BJ (cell line): Measurements from ENCODE around the gene MTARC1. TPM values are rescaled to one million over a fixed set of nuclear protein-coding genes. Genes with fewer than 3 reads are reported as not detected.

Experiments used
- CTCF ChIA-PET: fragments of 350-600 bp; formaldehyde crosslinking; extraction: SDS; loops from one replicate; lab custom pipeline; 2021; ENCODE audit warnings: antibody characterized with exemption, inconsistent platforms; lab: Yijun Ruan, JAX
- POLR2A ChIA-PET: fragments of 300-600 bp; sonication (Branson Sonifier 250); formaldehyde crosslinking; extraction: SDS; loops from one replicate; lab custom pipeline; 2021; ENCODE audit warnings: antibody characterized with exemption; lab: Charles Lee
- DNase-seq: peaks from one replicate; pipeline ENCODE4 v3.0.0-alpha.2; 2011; ENCODE audit warnings: low read depth
- H3K27me3 ChIP-seq: 2 replicates; pipeline ENCODE4 v1.6.0; 2011; ENCODE audit warnings: low read length; ENCODE audit not compliant: control insufficient read depth, insufficient read depth
- H3K36me3 ChIP-seq: 2 replicates; pipeline ENCODE4 v1.5.1; 2011; ENCODE audit warnings: low read length; ENCODE audit not compliant: control insufficient read depth, insufficient read depth
- H3K4me3 ChIP-seq: 2 replicates; pipeline ENCODE4 v1.5.1; 2011; ENCODE audit warnings: low read depth, mild to moderate bottlenecking, control low read depth, low read length
- CTCF ChIP-seq: IDR thresholded peaks from 2 replicates; pipeline ENCODE4 v1.5.1; 2011; ENCODE audit warnings: low read depth, mild to moderate bottlenecking, control low read depth, inconsistent platforms, low read length, moderate library complexity; ENCODE audit not compliant: insufficient read depth
- polyA plus RNA-seq: library from polyadenylated mRNA; depleted of rRNA; stranded (reverse); fragments of >200 nt; gene quantifications from 2 replicates; pipeline ENCODE4 v1.2.3, GENCODE V29; 2011

MTARC1 gene
- polyA plus RNA-seq, 1 experiment = 0.72 TPM

GRCh38 chr1:220761688-220762427, 24.9 kb upstream of the MTARC1 start:
- ChIA-PET CTCF (interaction anchor here (0.9 to 10.3 kb wide), 6 partner anchors 8 to 481 kb away, joined by 3 to 89 read pairs (median 4); partner anchors contain the start of gene MTARC2), POLR2A (no interaction called here)
- TF ChIP-seq CTCF = no peak
- H3K36me3 ChIP-seq = no peaks in the 10 kb centered on the region; the same call in 1 of the 2 replicates
- no peak for DNase-seq
- H3K4me3 ChIP-seq = no peak overlapping the region
- H3K27me3 ChIP-seq = no peaks in the 10 kb centered on the region

- no peaks in the 10 kb centered on the region for H3K27me3 ChIP-seq
- ChIA-PET CTCF (interaction anchor here (10.3 kb wide), 1 partner anchor 11 kb away, joined by 89 read pairs; no protein-coding TSS in a partner anchor), POLR2A (no interaction called here)
- no peak for TF ChIP-seq CTCF
- DNase-seq = no peak
- no peak overlapping the region for H3K4me3 ChIP-seq
- H3K36me3 ChIP-seq = no peaks in the 10 kb centered on the region; the same call in 1 of the 2 replicates
Observed at GRCh38 chr1:220764757-220765156, 22.0 kb upstream of the MTARC1 start.

- Histone ChIP-seq H3K36me3 (peaks cover 6% of the 10 kb centered on the region), H3K4me3 (no peak overlapping the region), H3K27me3 (no peaks in the 10 kb centered on the region)
- TF ChIP-seq CTCF = no peak
- ChIA-PET CTCF (interaction anchor here (1.2 kb wide), 1 partner anchor 9 kb away, joined by 6 read pairs; no protein-coding TSS in a partner anchor), POLR2A (no interaction called here)
- no peak for DNase-seq
Observed at GRCh38 chr1:220767312-220768125, 19.2 kb upstream of the MTARC1 start.

GRCh38 chr1:220768126-220768601, 18.5 kb upstream of the MTARC1 start:
- H3K4me3 ChIP-seq = no peak overlapping the region
- CTCF ChIA-PET = interaction anchor here (1.1 to 1.2 kb wide), 2 partner anchors 9 kb away, joined by 5 to 6 read pairs; no protein-coding TSS in a partner anchor
- no peak for DNase-seq

More at GRCh38 chr1:220768126-220768601, 18.5 kb upstream of the MTARC1 start:
- POLR2A ChIA-PET = no interaction called here
- no peaks in the 10 kb centered on the region for H3K27me3 ChIP-seq
- no peak for TF ChIP-seq CTCF
- peaks cover 6% of the 10 kb centered on the region for H3K36me3 ChIP-seq
